T-helper 2 cell treated with Interferon-gamma antibody and Interleukin-4, amounts not matched to agents 5 μg/mL and 100 μg/mL, for 36 hours (primary cell): ENCODE measurements around the gene ABLIM1.

Source experiments
- DNase-seq: peaks from one replicate; pipeline ENCODE4 v3.0.0; 2021; ENCODE audit warnings: low spot score
- H3K27ac Mint-ChIP-seq: one replicate; pipeline ENCODE4 v1.8.0; 2021; ENCODE audit warnings: mild to moderate bottlenecking, mixed read lengths
- H3K27me3 Mint-ChIP-seq: one replicate; pipeline ENCODE4 v1.8.0; 2021; ENCODE audit warnings: low read depth, mixed read lengths
- H3K36me3 Mint-ChIP-seq: one replicate; pipeline ENCODE4 v1.8.0; 2021; ENCODE audit warnings: low read depth, mixed read lengths
- H3K4me1 Mint-ChIP-seq: one replicate; pipeline ENCODE4 v1.8.0; 2021; ENCODE audit warnings: low read depth, mixed read lengths
- H3K4me3 Mint-ChIP-seq: one replicate; pipeline ENCODE4 v1.8.0; 2022; ENCODE audit warnings: mild to moderate bottlenecking, moderate library complexity, mixed read lengths
- H3K9me3 Mint-ChIP-seq: one replicate; pipeline ENCODE4 v1.8.0; 2021; ENCODE audit warnings: mixed read lengths

Gene ABLIM1

GRCh38 chr10:114541081-114541796 lies 116.8 kb downstream of the ABLIM1 start:
- H3K36me3 Mint-ChIP-seq = peaks cover 3% of the 10 kb centered on the region
- H3K9me3 Mint-ChIP-seq = no peaks in the 10 kb centered on the region
- H3K4me3 Mint-ChIP-seq = peak overlapping the region; percentile 82
- no peaks in the 10 kb centered on the region for H3K27me3 Mint-ChIP-seq
- peak overlapping the region; percentile 100 for H3K27ac Mint-ChIP-seq
- DNase-seq = peak; percentile 82
- H3K4me1 Mint-ChIP-seq = peaks cover 83% of the 10 kb centered on the region

DNA sequence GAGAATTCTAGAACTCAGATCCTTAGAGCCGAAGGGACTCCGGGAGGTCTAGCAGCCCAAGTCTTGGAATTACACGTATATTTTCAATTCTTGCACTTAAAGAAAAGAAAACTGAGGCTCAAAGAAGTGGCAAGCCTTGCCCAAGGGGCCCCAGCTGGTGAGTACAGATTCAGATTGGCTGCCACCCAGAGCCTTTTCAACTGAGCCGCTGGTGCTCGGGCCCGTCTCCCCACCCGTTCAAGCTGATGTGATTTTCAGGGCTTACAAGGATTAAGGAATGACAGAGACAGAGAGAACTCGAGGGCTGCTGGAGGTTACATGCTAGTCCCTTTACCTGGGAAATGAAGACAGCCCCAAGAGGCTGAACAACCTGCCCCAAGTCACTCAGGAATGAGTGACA lies 117.8 kb downstream of the ABLIM1 start:
- peaks cover 78% of the 10 kb centered on the region for H3K4me1 Mint-ChIP-seq
- peaks cover 3% of the 10 kb centered on the region for H3K36me3 Mint-ChIP-seq
- H3K9me3 Mint-ChIP-seq = no peaks in the 10 kb centered on the region
- H3K27ac Mint-ChIP-seq = peak overlapping the region; percentile 100
- peak overlapping the region; percentile 82 for H3K4me3 Mint-ChIP-seq
- DNase-seq = no peak
- no peaks in the 10 kb centered on the region for H3K27me3 Mint-ChIP-seq

DNA sequence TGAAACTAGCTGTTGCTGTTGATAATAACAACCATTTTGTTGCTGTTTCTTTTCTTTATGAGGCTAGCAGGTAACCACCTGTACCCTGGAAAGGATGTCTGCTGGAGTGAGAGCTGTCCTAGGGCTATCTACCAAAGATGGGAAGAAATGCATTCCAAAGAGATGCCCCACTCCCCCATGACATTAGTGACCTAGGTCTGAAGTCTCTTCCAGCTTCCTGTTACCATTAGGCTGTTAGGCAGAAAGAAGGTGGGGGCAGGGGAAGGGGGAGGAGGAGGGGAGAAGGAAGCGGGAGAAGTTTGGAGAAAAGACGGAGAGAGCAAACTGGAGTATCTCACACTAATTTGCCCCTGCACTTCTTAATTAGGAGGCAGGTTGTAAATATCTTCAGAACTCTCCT lies 118.5 kb downstream of the ABLIM1 start:
- H3K4me1 Mint-ChIP-seq = peaks cover 76% of the 10 kb centered on the region
- H3K9me3 Mint-ChIP-seq = no peaks in the 10 kb centered on the region
- H3K27me3 Mint-ChIP-seq = no peaks in the 10 kb centered on the region
- H3K36me3 Mint-ChIP-seq = peaks cover 5% of the 10 kb centered on the region
- DNase-seq = no peak
- peak overlapping the region; percentile 100 for H3K27ac Mint-ChIP-seq
- H3K4me3 Mint-ChIP-seq = peak overlapping the region; percentile 82

DNA sequence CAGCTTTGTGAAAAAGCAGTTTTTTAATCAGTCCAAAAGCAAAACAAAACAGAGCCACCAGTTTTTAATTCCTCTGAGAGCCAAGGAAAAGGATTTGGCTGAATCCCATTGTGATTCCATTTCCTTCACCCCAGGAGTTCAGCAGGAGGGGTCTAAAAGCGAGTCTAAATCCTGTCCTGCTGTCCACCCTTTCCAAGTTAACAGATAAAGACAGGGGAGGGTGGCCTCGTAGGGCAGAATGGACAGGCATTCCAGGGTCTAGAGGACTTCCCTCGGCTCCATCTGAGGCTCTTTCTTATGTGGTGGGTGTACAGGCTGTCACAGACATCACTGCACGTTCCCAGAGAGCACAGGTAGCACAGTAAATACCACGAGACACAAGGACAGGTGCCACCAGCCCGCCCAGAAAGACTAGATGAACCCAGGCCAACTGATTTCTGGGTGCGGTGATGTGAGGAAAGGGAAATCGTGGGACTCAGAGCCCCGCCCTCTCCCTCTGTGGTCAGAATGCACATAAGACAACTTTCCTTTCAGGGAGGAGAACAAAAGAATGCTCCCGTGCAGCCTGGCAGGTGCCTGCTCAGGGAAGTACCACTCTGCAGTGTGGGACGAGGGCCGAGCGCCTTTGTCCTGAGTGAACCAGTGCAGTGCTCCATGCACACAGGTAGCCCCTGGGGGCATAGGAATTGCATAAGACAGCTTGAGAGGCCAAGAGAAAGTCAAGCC lies 119.7 kb downstream of the ABLIM1 start:
- peak overlapping the region; percentile 65 for H3K4me3 Mint-ChIP-seq
- peaks cover 2% of the 10 kb centered on the region for H3K36me3 Mint-ChIP-seq
- no peaks in the 10 kb centered on the region for H3K27me3 Mint-ChIP-seq
- no peaks in the 10 kb centered on the region for H3K9me3 Mint-ChIP-seq
- peaks cover 64% of the 10 kb centered on the region for H3K4me1 Mint-ChIP-seq
- peak; percentile 53 for DNase-seq
- H3K27ac Mint-ChIP-seq = peak overlapping the region; percentile 100

DNA sequence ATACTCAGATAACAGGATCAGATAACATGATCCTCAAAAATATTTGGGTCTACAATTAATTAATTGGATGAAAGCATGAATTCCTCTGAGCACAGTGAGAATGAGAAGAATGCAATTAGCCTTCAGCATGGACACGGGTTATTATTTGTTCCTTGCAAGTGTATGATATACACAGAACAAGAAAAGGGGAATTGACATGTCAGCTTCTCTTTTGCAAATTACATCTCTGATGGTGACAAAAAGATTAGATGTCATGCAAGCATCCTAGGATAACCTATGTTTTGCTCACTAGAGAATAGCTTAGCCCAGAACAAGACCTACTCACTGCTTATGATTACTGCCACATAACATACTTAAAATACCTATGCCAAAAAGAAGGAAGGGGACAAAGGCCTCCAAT lies 120.3 kb downstream of the ABLIM1 start:
- Mint-ChIP-seq H3K4me3 (peak overlapping the region; percentile 65), H3K27me3 (no peaks in the 10 kb centered on the region), H3K27ac (peak overlapping the region; percentile 75), H3K36me3 (peaks cover 2% of the 10 kb centered on the region), H3K9me3 (no peaks in the 10 kb centered on the region), H3K4me1 (peaks cover 58% of the 10 kb centered on the region)
- no peak for DNase-seq

GRCh38 chr10:114534571-114534981 lies 123.5 kb downstream of the ABLIM1 start:
- Mint-ChIP-seq H3K27me3 (no peaks in the 10 kb centered on the region), H3K4me1 (peaks cover 28% of the 10 kb centered on the region), H3K9me3 (no peaks in the 10 kb centered on the region), H3K27ac (no peak overlapping the region), H3K4me3 (no peak overlapping the region), H3K36me3 (peaks cover 2% of the 10 kb centered on the region)
- DNase-seq = no peak

- H3K27ac Mint-ChIP-seq = no peak overlapping the region
- H3K4me3 Mint-ChIP-seq = no peak overlapping the region
- H3K9me3 Mint-ChIP-seq = no peaks in the 10 kb centered on the region
- H3K27me3 Mint-ChIP-seq = no peaks in the 10 kb centered on the region
- peaks cover 2% of the 10 kb centered on the region for H3K36me3 Mint-ChIP-seq
- peaks cover 8% of the 10 kb centered on the region for H3K4me1 Mint-ChIP-seq
- DNase-seq = no peak
These were observed 125.8 kb downstream of the ABLIM1 start for GRCh38 chr10:114532226-114532625.

DNA sequence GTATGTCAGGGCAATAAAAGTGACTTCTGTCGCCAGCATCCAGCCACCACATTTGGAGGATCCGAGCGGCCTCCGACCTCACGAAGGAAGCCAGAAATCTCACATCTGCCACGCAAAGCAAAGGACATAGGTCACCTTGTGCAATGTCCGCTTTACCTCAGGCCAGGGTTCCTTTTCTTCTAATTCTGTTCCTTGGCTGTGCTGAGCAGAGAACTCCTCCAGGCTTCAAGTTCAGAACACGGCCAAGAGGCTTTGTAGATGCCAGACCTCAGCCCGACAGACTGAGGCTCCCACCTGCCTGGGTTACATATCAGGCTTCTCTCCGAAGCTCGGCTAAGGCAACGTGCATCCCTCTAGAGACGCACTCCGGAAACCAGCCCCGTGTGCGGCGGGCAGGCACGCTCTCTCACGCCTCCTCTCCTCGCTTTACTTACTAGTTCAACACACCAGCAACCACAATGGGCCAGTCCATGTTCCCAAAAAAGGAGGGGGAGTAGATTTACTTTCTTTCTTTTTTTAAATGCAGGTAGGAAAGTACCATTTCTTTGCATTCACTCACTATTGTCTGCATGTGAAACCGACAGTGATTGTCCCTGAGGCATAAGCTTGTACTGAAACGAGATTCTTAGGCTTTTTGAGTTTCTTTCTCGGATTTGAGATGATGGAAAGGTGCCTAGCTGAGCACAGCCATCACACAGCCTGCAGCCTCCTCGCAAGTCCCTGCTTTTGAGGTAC lies 131.4 kb downstream of the ABLIM1 start:
- Mint-ChIP-seq H3K4me1 (peaks cover 52% of the 10 kb centered on the region), H3K36me3 (peaks cover 23% of the 10 kb centered on the region), H3K27ac (peak overlapping the region; percentile 96), H3K4me3 (peak overlapping the region; percentile 91), H3K27me3 (no peaks in the 10 kb centered on the region), H3K9me3 (no peaks in the 10 kb centered on the region)
- DNase-seq = peak; percentile 87

DNA sequence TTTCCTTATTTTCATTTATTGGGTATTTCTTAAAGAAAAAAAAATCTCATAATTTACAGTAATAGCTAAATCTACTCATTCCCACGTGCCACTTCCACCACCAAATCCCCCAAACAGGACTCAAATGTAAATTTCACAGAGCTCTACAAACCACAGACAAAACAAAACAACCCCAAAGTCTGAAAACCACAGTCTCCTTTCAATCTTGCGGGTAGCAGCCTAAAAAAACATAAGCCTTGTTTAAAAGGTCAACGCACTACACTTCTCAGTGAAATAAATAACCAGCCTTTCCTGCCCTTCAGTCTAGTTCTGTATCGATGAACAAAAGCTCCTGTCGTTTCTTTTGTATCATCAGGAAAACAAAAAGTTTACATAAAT lies 132.0 kb downstream of the ABLIM1 start:
- no peaks in the 10 kb centered on the region for H3K27me3 Mint-ChIP-seq
- H3K9me3 Mint-ChIP-seq = no peaks in the 10 kb centered on the region
- peak; percentile 57 for DNase-seq
- peaks cover 57% of the 10 kb centered on the region for H3K4me1 Mint-ChIP-seq
- peaks cover 25% of the 10 kb centered on the region for H3K36me3 Mint-ChIP-seq
- H3K27ac Mint-ChIP-seq = peak overlapping the region; percentile 96
- H3K4me3 Mint-ChIP-seq = peak overlapping the region; percentile 91

- peaks cover 58% of the 10 kb centered on the region for H3K4me1 Mint-ChIP-seq
- no peaks in the 10 kb centered on the region for H3K9me3 Mint-ChIP-seq
- peaks cover 26% of the 10 kb centered on the region for H3K36me3 Mint-ChIP-seq
- peak overlapping the region; percentile 91 for H3K4me3 Mint-ChIP-seq
- H3K27me3 Mint-ChIP-seq = no peaks in the 10 kb centered on the region
- no peak for DNase-seq
- peak overlapping the region; percentile 96 for H3K27ac Mint-ChIP-seq
These were observed 132.6 kb downstream of the ABLIM1 start for GRCh38 chr10:114525368-114525949.

- DNase-seq = no peak
- Mint-ChIP-seq H3K27ac (peak overlapping the region; percentile 5), H3K4me1 (peaks cover 71% of the 10 kb centered on the region), H3K4me3 (peak overlapping the region; percentile 91), H3K9me3 (no peaks in the 10 kb centered on the region), H3K36me3 (peaks cover 38% of the 10 kb centered on the region), H3K27me3 (no peaks in the 10 kb centered on the region)
These were observed 134.2 kb downstream of the ABLIM1 start for GRCh38 chr10:114523876-114524275.

DNA sequence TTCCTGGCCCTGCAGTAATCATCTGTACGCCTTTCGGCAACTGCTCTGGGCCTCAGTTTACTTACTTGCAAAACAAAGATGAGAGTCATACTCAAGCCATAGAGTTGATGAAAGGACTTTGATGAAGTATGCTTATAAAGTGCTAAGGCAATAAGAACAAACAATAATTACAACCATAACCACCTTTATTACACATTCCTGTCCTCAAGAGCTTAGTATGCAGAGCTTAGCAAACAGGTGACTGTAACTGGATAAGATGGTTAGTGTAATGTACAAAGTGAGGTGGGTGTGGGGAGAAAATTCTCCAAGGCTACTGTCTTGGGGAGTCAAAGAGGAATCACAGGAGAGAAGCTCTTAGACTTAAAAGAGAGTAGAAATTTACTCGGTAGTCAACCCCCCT lies 136.8 kb downstream of the ABLIM1 start:
- DNase-seq = no peak
- peak overlapping the region; percentile 9 for H3K4me3 Mint-ChIP-seq
- H3K27me3 Mint-ChIP-seq = no peaks in the 10 kb centered on the region
- peaks cover 40% of the 10 kb centered on the region for H3K36me3 Mint-ChIP-seq
- no peak overlapping the region for H3K27ac Mint-ChIP-seq
- no peaks in the 10 kb centered on the region for H3K9me3 Mint-ChIP-seq
- H3K4me1 Mint-ChIP-seq = peaks cover 81% of the 10 kb centered on the region

GRCh38 chr10:114520453-114520852 lies 137.6 kb downstream of the ABLIM1 start:
- no peak for DNase-seq
- peaks cover 39% of the 10 kb centered on the region for H3K36me3 Mint-ChIP-seq
- H3K27ac Mint-ChIP-seq = peak overlapping the region; percentile 24
- H3K27me3 Mint-ChIP-seq = no peaks in the 10 kb centered on the region
- peak overlapping the region; percentile 39 for H3K4me3 Mint-ChIP-seq
- H3K9me3 Mint-ChIP-seq = no peaks in the 10 kb centered on the region
- peaks cover 80% of the 10 kb centered on the region for H3K4me1 Mint-ChIP-seq
